Renal cortex interstitium (tissue), 11 donors: Measurements from ENCODE around the gene USP12. TPM values are rescaled to one million over a fixed set of nuclear protein-coding genes. Genes with fewer than 3 reads are reported as not detected.

ENCODE experiments used
- DNase-seq, 11 donors: peaks; one replicate each; pipeline ENCODE4 v3.0.0-alpha.2; 2013; ENCODE audit warnings: low read depth in 9 of 11, low spot score in 4 of 11; ENCODE audit errors: extremely low read depth in 1 of 11
- polyA plus RNA-seq, 3 donors: library from polyadenylated mRNA; unstranded; fragments of 120-200 nt; gene quantifications; one replicate each; pipeline ENCODE4 v1.2.1, GENCODE V29; 2013; ENCODE audit not compliant: insufficient read length in 3 of 3

USP12 gene
- polyA plus RNA-seq, 3 donors = 29.4 to 38.8 (median 35.9) TPM

DNA sequence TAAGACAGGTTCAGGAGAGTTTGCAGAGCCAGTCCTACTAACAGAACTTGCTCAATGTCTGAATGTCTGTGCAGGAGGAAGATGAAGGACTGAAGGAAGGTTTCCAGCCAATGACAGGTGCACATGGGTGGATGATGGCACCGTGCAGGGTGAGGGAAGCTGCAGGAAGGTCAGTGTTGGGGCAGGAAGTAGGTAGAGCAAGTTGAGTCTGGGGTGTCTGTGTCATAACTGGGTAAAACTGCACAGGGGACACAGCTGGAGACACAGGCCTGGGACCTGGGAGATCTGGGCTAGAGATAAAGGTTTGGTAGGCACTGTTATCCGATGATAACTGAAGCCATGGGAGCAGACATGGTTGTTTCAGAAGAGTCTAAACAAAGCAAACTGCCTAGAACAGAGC lies 116.9 kb downstream of the USP12 start:
- DNase-seq = no peak

DNA sequence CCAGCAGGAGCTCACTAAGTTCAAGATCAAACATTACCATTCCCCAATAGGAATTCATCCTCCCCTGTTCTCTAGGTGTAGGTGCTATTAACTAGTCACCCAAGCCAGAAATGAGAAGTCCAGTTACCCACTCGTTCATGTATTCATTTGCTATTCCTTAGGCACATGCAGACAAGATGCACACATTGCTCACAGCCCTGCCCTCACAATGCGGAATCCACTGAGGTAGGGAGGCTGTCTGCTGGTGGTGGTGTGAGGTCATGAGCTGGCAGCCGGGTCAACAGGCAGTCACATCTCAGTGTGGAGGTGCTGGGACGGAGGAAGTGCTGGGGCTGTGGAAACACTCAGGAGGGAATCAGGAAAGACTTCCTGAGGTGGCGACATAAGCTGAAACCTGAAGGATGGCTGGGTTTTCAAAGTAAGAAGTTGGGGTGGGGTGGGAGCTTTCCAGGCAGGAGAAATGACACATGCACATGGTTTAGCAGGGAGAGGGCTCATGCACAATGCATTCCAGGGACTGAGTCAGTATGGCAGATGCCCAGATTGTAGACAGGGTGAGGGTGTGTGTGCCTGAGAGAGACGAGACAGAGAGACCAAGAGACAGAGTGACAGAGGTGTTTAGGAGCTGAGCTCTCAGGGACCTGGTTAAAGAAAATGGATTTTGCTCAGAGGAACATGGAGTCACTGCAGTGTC lies 117.6 kb downstream of the USP12 start:
- DNase-seq = no peak

DNA sequence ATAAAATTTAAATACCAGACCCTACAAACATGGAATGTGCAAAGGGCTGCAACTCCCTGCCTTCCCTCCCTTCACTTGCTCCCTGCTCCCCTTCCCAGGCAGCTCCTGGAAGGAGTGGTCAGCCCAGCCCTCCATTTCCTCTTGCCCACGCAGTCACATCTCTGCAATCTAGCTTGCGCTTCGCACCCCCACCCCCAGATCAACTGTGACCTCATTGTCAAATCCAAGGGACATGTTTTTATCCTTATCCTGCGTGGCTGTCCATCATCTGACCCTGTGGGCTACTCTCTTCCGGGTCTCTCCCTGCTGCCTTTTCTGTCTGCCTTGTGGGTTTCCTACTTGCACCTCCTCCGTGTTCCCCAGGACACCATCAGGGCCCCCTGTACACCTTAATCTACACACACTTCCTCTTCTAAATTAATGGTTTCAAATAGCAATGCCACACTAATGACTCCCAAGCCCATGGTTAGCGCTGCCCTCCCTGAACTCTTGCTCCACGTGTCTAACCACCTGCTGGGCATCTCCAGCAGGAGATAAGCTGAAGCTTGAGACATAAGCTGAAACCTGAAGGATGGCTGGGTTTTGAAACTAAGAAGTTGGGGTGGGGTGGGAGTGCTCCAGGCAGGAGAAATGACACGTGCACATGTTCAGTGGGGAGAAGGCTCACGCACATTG lies 118.3 kb downstream of the USP12 start:
- DNase-seq = no peak

DNA sequence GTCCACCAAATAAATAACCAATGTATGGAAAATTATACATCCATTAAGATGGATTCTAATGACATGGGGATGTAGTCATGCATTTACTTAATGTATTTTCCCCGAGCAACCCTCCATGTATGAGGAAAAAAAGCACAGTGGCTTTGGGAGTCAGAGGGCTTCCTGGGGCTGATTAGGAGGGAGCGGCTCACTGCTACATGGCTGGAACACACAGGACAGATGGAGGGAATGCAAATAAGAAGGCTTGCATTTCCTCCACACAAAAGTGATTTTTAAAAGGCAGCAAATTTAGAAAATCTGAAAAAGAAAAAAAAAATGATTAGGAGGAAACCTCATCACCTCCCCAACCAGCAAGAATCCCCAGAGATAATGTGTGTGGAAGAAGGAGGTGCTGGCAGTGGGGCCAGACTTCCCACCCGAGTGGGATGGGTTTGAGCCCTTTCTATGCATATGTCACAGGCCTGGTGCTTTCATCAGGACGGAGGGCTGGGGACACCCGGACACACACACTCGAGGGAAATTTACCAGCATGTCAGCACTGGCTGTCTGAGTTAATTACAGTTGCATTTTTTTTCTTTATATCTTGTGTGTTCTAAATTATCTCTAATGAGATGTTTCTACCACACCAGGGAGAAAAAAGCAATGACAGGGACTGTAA lies 118.9 kb downstream of the USP12 start:
- no peak for DNase-seq

DNA sequence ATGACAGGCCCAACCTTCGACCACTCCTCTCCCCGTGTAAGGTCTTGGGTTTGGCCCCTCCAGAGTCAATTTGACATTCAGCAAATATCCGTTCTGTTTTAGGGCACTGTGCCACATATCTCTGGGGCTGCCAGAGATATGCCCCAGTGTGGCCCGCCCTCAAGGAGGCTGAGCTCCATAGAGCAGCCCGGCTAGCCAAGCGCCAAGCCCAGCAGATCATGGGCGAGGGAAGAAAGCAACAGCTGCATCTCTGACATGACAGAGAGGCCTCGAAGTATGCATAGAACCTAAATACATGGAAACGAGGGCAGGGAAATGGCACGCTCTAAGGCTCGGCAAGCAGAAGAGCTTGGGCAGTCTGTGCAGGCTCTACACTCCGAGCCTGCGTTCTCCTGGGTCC lies 124.5 kb downstream of the USP12 start:
- no peak for DNase-seq

DNA sequence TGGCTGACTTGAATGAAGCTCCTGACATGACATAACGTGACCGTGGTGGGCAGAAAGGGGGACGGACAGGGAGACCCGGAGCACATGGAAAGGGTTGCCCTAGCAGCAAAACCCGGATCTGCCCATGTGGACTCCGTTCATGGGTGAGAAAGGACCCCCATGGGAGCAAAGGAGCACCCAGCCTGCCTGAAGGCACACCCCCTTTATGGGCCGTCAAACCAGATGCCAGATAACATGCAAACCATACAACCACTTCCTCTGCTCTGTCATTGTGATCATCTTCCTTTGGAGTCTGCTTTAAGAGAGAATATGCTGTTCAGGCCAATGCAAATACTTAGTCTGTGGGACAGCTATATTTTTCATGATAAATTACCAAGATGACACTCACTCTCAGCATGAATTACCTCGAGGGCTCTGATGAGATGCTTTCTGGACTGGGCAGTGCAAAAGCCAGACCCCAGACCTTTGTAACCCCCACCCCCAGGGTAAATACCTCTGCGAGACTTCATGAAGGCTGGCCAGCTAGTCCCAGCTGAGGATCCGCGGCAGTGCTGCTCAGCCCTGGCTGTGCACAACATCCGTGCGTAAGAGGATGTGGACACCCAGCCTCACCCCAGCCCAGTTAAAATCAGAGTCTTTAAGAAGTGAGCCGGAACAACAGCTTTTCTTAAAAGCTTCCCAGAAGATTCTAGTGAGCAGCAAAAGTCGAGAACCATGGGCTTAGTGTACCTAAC lies 126.6 kb downstream of the USP12 start:
- DNase-seq = no peak

DNA sequence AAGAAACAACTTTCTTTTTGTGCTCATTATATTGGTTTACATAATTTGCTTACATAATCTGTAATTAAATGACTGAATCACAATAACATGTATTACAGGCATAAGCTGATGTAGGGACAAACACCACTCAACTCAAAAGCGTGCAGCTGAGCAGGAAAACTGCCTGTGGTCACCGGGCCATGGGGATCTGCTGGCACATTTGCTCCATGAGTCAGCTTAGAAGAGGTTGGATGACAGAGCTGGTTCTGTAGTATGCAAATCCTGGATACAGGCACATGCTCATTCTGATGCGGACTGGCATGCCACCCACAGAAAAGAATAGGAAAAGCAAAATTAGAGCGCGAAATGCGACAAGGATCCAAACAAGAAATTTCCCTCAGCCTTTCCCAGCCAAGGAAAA lies 128.6 kb downstream of the USP12 start:
- DNase-seq = no peak

DNA sequence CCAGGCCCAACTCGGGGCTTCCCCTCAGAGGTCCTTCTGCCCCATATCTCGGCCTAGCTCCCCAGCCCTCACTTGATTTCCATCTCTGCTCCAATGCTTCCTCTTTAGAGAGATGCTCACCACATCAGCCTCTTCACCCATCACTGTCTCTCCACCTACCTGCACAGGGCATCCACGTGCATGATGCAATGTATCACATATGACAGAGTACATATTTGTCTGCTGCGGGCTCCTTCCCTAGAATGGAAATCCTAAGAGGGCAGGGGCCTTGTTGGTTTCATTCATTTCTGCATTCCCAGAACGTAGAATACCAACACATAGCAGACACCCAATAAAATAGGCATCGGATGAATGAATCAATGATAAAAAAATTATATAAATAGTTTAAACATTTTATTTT lies 130.3 kb downstream of the USP12 start:
- DNase-seq = no peak

DNA sequence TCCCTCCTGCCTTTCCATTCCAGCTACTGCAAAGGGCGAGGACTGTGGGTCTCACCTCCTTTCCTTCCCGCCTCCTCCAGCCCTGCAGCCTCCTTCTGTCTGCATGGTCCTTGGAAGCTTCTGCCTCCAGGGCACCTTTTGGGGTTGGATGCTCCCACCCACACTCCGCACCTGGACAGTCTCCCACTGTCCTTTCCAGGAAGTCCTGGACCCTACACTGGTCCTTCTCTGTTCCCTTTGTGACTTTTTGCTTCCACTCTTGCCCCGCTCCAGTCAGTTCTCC lies 130.8 kb downstream of the USP12 start:
- DNase-seq = no peak

DNA sequence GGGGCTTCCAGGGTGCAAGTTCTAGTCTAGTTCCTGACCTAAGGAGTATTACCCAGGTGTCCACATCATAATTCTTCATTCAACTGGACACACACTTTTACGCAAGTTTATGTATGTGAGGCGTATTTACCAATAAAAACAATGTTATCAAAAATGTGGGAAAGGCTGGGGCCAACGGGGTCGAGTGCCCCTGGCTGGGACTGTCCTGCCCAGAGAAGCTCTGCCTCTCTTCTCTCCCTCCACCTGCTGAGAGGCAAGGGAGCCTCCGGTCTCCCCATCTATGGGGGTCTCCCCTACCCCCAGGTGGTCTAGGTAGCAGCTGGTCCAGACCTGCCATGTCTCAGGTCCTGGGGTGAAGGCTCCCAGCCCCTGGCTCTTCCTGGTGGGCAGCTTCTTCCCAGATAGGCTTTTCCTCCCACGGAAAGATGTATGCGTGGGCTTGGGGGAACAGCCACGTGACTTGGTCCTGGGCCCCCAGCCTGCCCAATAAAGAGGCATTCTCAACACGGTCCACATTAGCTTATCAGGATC lies 132.4 kb downstream of the USP12 start:
- DNase-seq = no peak

DNA sequence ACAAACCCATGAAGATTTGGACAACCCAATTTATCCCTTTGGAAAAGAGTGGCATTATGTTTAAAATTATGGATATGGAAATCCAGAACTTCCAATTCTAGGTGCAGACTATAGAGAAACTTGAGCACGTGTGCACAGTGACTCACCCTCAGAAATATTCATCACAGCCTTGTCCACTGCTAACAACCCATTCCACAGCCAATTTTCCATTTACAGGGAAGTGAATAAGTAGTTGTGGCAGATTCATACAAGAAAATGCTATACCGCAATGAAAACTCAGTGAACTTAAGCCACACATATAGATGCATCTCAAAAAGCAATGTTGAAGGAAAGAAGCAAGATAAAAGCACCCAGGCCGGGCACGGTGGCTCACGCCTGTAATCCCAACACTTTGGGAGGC lies 133.3 kb downstream of the USP12 start:
- DNase-seq = no peak

DNA sequence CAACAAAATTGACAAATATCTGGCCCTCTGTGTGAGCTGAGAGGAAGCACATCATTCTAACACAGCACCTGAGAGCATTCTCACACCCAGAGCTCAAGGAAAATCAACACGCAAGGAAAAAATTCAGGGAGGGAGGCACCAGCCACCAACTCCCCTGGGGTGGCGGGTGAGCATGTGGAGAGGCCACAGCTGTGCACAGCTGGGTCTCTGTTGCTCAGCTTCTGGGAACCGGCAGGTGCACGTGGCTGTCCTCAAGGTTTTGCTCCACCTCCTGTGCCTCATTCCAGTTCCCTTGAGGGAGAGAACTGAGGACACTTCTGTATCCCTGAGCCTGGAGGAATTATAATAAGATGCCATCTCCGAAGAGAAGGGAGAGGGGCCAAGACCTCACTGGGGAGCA lies 134.0 kb downstream of the USP12 start:
- DNase-seq = no peak

DNA sequence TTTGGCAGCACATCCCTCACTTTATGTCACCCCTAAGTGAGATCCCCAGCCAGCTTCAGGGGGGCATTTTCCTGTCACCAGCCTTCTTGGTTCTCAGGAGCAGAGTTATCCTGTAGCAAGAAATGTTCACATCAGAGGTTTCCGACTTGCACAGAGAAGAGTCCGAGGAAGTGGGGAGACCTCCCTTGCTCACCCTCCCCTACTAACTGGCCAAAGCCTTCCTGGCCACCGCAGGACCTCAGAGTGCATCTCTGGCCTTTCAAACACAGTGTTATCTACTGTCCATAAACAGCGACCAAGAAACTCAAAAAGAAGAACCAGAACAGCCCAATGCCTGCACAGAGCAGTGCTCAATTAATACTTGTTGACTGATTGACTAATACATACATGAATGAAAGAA lies 134.4 kb downstream of the USP12 start:
- no peak for DNase-seq

DNA sequence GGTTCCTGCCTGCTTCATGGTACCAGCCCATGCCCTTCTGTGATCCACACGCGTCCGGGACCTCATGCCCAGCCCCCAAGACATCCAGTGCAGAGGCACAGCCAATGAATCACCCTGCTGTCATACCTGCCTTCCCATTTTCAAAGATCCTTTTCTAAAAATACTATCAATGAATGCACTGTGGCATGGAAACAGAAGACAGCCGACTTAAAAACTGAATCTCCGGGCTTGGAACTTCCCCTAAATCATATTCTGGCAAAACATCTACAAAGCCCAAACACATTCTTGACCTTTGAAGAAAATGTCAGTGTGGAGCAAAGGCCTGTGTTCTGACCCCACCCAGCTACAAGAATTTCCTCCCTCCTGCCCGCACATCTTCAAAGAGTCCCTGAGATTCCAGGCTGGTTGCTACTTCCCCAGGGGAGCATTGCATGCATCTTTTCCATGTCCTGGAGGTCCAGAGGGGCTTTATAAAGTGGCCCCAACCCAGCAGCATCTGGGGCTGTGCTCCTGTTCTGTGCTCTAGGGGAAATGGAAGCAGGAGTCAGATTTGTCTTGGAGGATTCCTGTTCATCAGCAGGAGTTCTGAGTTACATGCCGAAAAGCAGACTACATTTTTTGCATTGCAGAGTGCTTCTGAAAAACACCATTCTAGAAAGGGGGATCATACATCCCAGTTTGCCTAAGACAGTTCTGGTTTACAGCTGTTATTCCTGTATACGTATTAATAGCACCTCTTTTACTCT lies 135.2 kb downstream of the USP12 start:
- no peak for DNase-seq

DNA sequence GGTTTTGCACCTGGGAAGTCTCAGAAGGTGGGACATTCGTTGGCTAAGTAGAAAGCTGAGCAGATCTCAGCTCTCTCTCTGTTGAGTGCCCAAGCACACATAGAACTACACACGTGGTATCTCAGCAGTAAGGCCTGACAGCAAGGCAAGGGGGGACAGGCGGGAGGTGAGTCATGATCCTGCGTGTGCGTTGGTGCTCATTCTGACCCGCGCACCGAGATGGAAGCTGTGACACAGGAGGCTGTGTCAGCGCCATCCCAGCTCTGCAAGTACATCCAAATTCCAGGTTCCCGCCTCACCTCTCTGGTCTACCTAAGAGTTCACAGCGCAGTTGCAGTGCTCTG lies 135.7 kb downstream of the USP12 start:
- DNase-seq = no peak

DNA sequence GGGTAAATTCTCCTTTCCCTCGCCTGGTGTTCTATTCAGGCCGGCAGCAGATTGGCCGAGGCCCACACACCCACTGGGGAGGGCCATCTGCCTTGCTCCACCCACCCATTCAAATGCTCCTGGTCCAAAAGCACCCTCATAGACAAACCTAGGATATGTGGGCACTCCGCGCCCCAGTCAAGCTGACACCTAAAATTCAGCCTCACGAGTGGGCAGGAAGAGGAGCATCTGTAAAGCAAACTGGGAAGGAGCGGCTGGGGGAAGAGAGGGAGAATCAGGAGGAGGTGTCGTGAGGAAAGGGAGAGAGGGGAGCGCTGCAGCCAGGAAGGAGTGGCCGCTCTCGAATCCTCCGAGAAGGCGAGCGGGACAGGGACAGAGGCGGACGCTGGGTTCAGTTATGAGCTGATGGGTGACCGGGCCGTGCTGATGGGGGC lies 136.9 kb downstream of the USP12 start:
- no peak for DNase-seq

DNA sequence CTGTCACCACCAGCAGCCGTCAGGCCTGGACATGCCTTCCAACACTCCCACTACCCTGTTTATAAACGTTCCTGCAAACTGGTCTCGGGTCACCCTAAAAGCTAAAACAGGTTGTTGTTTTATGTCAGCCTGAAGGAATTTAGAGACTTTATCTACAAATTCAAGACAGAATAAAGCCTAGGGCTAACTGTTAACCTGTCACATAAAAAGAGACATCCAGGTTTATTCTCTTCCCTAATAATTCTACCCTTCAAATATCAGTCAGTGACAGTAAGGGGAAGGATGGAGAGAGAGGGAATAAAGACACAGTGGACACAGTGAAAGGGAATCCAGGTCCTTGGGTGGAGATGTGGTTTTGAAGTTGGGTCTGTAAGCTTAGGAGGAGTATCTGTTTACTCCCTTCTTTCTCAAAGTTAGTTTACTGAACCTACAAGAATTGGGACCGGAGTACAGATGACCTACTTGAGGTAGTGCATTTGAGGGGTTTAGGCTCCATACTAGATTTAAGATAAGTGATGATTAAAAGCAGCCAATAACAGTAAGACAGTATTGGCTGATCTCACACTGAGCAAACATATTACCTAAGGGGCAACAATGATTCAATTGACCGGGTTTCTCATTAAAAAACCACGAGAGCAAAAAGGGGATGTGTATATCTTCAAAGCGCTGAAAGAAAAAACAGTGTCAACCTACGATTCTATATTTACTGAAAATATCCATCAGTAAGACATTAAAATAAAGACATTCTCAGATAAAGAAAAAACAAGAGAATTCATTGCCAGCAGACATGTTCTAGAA lies 142.7 kb downstream of the USP12 start:
- DNase-seq = no peak

DNA sequence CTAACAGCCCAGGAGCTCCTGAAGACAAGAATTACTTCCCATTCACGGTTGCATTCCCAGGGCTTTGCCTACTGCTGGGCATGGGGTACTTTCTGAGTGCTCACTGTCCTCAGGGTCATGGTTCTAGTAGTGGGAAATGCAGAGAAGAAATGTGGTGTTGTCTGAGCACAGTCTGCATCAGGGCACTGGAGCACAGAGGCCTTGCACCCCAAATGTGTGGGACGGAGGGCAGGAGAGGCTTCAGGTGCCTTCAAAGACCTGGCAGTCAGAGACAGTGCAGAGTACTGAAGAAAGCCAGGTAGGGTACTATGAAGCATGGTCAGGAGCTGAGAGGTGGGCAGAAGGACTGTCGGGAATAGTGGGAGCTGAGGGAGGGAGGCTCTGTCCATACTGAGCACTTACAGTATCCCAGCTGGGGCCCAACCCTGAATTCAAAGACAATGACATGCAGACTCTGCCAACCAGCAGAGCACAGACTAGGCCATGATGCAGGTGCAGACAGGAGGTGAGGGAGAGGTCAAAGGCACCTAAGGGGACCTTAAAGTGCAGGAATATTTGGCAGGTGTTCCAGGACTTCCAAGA lies 144.4 kb downstream of the USP12 start:
- no peak for DNase-seq
